ENCODE measurements around the gene ABCC8.

The ABCC8 gene

GRCh38 chr11:17352950-17353820 is 123.5 kb downstream of the ABCC8 start:
- DNase-seq (ENCODE audit: low read depth in 2 of 2) = peak in 1 of 2 experiments; percentile 37

DNA sequence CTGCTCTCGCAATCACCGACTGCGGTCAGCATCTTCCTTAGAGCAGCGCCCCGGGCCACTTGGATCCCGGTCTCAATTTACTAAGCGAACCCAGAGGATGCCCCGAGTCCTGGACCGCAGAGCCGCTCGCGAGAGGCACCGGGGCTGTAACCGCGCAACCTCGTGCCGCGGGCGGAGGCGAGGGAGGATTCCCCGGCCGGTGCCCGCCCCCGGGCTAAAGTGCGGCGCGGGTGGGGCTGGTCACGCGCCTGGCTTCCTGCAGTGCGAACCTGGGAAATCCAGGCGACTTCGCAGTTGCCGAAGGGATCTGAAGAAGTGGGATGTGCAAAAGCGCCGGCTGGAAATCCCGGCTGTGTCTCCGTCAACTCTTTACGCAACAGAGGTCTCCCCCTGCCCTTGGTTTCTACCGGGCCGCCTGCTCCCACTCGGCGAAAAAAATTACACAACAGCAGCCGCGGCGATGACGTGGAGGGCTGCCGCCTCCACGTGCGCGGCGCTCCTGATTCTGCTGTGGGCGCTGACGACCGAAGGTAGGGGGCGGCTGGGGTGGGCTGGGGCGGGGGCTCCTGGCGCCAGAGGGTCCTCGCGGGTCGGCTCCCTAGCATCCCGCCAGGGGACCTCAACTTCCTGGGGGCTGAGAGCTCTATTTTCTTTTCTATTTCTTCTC is 125.0 kb downstream of the ABCC8 start, which contains the start of gene NCR3LG1:
NCR3LG1 (plus strand) TSS at position 291 of the 667 bp plus-strand sequence; CDS start at position 461, 170 bp downstream.
- no peak for DNase-seq (ENCODE audit: low read depth in 2 of 2)

DNA sequence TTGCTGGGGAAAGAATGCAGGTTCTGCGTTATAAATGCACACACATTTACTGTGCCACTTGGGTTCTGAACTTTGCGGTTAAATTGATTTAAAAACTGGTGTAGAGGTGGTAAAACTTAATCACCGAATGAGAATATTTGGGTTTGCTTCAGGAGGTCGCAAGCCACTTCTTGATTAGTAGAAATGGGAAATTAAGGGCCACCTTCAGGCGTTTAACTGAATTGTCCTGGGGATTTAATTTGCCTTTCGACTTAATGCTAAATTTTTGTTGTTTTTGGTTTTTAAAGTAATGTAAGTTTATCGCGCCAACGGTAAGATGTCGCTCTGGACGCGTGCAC is 125.5 kb downstream of the ABCC8 start:
- no peak for DNase-seq (ENCODE audit: low read depth in 2 of 2)

GRCh38 chr11:17350455-17351171 is 126.0 kb downstream of the ABCC8 start:
- no peak for DNase-seq (ENCODE audit: low read depth in 2 of 2)

GRCh38 chr11:17347676-17348075 is 129.0 kb downstream of the ABCC8 start:
- DNase-seq (ENCODE audit: low read depth in 2 of 2) = no peak

DNA sequence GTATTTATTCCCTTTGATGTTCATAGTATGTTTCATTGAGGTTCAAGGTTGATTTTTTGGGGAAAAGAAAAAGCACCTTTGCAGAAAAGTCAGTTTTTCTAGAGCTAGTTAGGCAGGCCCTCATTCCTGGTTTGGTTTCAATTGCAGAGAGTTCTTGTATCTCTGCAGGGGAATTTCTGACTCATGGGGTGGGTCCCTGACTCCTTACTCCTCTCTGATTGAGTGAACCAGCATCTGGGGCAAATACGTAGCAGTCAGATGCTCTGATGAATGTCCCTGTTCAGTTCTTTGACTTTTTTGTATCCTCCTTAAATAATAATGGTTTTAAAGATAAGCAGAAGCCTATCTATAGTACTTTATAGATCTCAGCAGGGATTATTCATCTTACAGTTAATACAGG is 132.7 kb downstream of the ABCC8 start:
- DNase-seq (ENCODE audit: low read depth in 2 of 2) = peak; percentile 55

DNA sequence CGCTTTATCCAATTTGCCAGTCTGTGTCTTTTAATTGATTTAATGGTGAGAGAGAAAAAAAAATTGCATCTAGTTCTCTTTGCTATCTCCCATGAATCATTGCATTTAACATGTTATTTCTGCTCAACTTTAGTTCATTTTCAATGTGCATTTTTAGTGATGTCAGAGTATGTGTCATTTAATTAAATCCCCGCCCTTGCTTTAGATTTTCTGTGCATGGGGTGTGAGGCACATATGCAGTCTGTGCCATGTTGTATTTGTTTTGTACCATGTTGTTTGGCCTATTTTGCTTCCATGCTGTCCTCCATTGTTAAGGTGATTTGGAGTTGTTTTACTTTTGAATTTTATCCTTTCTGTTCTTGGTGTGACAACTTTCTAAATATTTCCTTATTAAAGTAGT is 133.4 kb downstream of the ABCC8 start:
- no peak for DNase-seq (ENCODE audit: low read depth in 2 of 2)
